Brain pericyte (primary cell): ENCODE measurements around the gene KDM2A.

ENCODE experiments used
- DNase-seq: peaks from one replicate; pipeline ENCODE4 v3.0.0-alpha.2; 2012; ENCODE audit warnings: low read depth, low spot score

KDM2A gene

DNA sequence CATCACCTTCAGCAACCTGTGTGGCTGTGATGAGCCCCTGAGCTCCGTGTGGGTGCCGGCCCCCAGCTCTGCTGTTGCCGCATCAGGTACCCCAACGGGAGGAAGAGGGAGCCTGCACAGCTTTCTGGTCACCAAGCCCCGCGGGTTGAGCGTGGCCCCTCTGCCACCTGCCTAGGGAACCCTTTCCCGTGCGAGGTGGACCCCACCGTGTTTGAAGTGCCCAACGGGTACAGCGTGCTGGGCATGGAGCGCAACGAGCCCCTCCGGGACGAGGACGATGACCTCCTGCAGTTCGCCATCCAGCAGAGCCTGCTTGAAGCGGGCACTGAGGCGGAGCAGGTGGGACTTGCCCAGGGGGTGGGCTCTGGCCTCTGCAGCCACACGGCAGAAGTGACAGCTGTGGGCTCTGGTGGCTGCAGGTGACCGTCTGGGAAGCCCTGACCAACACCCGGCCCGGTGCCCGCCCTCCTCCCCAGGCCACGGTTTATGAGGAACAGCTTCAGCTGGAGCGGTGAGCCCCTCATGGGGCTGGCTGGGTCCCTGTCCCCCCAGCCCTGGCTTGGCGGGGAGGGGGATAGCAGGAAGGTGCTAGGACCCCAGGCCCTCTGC is 182.4 kb downstream of the KDM2A start:
- no peak for DNase-seq

DNA sequence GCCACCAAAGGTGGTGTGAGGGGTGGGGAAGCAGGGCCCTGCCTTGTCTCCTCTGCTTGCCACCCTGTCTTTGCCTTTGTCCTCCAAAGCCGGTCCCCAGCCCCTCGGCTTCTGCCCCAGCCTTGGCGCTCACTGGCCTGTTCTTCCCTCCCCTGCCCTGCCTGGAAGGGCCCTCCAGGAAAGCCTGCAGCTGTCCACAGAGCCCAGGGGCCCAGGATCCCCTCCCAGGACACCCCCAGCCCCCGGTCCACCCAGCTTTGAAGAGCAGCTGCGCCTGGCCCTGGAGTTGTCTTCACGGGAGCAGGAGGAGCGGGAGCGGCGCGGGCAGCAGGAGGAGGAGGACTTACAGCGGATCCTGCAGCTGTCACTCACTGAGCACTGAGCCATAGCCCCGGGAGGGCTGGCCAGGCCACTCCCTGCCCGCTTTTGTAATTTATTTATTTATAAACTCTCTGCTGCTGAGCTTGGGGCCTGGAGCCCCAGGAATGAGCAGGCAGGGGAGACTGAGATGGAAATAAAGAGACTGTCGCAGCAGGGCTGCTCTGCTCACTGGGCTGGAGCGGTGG is 183.0 kb downstream of the KDM2A start:
- peak; percentile 59 for DNase-seq

DNA sequence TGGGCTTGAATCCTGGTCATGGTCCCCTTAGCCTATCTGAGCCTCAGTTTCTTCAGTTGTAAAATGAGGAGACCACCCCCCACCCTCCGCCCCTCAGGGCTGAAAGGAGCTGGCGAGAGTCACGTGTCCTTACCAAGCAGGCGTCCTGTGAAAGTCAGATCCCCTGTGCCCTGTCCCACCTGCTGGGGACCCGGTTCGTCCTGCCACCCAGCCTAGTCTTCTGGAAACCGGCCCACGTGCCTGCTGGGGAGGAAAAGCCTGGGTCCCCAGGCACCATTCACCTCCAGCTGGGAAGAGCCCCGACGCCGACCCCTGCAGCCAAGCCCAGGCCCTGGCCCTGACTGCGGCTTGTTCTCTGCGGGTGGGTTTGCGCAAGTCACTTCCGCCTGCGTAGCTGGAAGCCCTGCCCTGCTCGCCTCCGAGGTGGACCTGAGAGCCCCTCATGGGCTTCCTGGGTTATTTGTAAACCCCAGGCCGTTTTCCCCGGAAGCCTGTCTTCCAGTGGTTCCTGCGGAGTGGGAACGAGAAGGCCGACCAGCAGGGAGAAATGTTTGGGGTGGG is 183.6 kb downstream of the KDM2A start:
- peak; percentile 55 for DNase-seq

DNA sequence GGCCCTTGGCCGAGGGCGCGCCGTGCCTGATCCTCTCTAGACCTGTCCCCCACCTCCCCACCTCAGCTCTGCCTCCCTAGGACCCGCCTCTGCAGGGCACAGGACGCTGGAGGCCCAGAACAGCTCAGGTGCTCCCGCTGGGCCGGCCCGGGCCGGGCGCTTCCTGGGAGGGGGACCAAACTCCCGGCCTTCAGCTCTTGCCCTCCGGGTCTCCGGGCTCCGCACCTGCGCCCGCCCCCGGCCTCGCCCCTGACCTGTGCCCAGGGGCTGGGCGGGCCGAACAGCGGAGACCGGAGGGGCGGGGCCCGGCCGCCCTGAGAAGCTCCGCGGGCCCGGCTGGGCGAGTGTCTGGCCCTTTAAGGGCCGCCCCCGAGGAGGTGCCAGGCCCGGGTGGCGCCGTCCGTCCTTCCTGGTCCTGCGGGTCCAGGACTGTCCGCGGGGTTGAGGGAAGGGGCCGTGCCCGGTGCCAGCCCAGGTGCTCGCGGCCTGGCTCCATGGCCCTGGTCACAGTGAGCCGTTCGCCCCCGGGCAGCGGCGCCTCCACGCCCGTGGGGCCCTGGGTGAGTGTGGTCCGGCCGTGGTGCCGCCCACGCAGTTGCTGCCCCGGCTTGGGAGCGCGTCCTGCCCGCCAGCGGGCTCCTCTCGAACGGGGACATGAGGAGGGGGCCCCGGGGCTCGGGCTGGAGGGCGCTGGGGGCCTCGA is 184.2 kb downstream of the KDM2A start, which contains the start of gene SSH3:
Gene SSH3, plus strand, starts transcription at position 399 of the 703 bp plus-strand sequence. Its CDS starts 96 bp downstream, at position 495.
- DNase-seq = no peak

DNA sequence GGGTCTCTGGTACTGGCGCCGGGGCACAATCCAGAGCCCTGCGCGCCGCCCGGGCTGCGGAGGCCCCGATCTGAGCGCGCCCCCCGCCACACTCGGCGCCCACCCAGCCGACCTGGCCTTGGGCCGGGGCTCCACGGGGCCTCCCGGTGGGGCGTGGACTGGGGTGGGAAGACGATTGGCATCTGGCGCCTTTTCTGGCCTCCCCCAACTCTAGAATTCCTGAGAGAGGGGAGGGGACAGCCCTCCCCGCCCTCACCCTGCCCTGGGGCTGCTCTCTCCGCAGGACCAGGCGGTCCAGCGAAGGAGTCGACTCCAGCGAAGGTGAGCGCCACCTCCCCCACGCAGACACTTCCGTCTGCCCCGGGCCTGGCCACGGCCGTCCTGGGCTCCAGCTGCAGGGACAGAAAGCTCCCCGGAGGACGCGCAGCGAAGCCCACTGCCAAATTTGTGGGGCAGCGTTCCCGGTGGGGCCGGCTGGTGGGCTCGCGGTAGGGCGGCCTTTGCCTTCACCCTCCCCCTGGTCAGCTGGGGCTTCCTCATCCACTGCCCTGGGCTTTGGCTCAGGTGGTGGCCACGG is 184.9 kb downstream of the KDM2A start:
- DNase-seq = no peak

DNA sequence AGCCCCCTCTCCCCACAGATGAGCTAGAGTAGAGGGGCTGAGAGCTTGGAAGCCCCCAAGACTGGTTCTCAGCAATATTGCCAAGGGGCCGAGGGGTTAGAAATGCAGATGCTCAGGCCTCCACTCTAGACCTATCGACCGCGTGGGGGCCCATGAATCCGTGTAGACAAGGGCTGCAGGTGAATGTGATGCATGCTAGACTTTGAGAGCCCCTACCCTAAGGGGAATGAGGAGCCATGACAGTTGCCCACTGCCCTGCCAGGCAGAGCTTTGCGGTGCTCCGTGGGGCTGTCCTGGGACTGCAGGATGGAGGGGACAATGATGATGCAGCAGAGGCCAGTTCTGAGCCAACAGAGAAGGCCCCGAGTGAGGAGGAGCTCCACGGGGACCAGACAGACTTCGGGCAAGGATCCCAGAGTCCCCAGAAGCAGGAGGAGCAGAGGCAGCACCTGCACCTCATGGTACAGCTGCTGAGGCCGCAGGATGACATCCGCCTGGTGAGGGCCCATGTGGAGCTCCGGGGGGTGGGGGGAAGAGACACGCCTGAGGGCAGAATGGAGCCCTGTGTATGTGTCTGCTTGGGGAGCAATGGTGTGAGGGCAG is 185.5 kb downstream of the KDM2A start:
- DNase-seq = no peak

DNA sequence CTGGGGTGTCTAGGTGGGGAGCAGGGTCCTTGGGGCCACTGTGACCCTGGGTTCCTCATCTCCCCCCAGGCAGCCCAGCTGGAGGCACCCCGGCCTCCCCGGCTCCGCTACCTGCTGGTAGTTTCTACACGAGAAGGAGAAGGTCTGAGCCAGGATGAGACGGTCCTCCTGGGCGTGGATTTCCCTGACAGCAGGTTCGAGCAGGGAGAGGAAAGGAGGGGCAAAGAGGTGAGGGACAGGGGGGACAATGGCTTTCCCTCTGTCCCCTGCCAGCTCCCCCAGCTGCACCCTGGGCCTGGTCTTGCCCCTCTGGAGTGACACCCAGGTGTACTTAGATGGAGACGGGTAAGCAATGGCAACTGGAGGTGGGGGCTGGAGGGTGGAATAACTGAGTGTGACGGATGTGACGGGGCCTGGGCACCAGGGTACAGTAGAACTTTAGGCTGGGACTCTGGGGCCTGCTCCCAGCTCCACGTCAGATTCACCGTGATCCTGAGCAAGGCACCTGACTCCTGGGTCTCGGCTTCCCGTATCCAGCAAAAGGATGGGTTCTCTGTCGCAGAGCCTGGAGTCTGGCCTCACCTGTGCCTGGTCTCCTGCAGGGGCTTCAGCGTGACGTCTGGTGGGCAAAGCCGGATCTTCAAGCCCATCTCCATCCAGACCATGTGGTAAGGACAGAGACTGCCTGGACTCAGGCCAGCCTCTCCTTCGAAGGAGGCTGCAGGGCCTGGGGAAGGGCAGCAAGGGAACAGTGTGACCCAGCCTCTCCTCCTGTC is 187.9 kb downstream of the KDM2A start:
- no peak for DNase-seq

DNA sequence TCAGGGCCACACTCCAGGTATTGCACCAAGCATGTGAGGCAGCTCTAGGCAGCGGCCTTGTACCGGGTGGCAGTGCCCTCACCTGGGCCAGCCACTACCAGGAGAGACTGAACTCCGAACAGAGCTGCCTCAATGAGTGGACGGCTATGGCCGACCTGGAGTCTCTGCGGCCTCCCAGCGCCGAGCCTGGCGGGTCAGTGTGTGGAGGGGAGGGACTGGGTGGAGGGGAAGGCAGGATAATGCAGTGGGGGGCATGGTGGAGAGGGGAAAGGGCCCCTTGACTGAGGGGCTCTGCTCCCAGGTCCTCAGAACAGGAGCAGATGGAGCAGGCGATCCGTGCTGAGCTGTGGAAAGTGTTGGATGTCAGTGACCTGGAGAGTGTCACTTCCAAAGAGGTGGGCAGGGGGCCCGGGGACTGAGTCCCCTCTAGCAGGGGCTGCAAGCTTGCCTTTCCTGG is 188.5 kb downstream of the KDM2A start:
- DNase-seq = no peak
